ENCODE measurements around the gene UCHL1.

The UCHL1 gene

GRCh38 chr4:41297832-41298231 lies 41.1 kb downstream of the UCHL1 start:
- TF ChIP-seq FOXP2 (optimal IDR thresholded peaks at IDR 0.05; ENCODE audit: borderline replicate concordance, extremely low read depth, extremely low read length, insufficient read depth) (no peak), TAF1 (IDR thresholded peaks at IDR 0.05; ENCODE audit: borderline replicate concordance, insufficient read depth, low read length) (no peak), POLR2AphosphoS5 (IDR thresholded peaks at IDR 0.05; ENCODE audit: low read depth, low read length) (no peak), SIN3A (IDR thresholded peaks at IDR 0.05; ENCODE audit: borderline replicate concordance, insufficient read depth, low read length) (no peak)
- TF ChIP-seq, protein P1, sequence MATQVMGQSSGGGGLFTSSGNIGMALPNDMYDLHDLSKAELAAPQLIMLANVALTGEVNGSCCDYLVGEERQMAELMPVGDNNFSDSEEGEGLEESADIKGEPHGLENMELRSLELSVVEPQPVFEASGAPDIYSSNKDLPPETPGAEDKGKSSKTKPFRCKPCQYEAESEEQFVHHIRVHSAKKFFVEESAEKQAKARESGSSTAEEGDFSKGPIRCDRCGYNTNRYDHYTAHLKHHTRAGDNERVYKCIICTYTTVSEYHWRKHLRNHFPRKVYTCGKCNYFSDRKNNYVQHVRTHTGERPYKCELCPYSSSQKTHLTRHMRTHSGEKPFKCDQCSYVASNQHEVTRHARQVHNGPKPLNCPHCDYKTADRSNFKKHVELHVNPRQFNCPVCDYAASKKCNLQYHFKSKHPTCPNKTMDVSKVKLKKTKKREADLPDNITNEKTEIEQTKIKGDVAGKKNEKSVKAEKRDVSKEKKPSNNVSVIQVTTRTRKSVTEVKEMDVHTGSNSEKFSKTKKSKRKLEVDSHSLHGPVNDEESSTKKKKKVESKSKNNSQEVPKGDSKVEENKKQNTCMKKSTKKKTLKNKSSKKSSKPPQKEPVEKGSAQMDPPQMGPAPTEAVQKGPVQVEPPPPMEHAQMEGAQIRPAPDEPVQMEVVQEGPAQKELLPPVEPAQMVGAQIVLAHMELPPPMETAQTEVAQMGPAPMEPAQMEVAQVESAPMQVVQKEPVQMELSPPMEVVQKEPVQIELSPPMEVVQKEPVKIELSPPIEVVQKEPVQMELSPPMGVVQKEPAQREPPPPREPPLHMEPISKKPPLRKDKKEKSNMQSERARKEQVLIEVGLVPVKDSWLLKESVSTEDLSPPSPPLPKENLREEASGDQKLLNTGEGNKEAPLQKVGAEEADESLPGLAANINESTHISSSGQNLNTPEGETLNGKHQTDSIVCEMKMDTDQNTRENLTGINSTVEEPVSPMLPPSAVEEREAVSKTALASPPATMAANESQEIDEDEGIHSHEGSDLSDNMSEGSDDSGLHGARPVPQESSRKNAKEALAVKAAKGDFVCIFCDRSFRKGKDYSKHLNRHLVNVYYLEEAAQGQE (IDR thresholded peaks at IDR 0.05; ENCODE audit: insufficient read depth in 1 of 2, low read depth in 2 of 2, low read length in 2 of 2), result no peak

GRCh38 chr4:41299486-41299885 lies 42.8 kb downstream of the UCHL1 start:
- TF ChIP-seq TAF1 (IDR thresholded peaks at IDR 0.05; ENCODE audit: borderline replicate concordance, insufficient read depth, low read length) (no peak), SIN3A (IDR thresholded peaks at IDR 0.05; ENCODE audit: borderline replicate concordance, insufficient read depth, low read length) (no peak), FOXP2 (optimal IDR thresholded peaks at IDR 0.05; ENCODE audit: borderline replicate concordance, extremely low read depth, extremely low read length, insufficient read depth) (no peak), POLR2AphosphoS5 (IDR thresholded peaks at IDR 0.05; ENCODE audit: low read depth, low read length) (no peak)
- TF ChIP-seq, protein P1 (IDR thresholded peaks at IDR 0.05; ENCODE audit: insufficient read depth in 1 of 2, low read depth in 2 of 2, low read length in 2 of 2), result no peak

GRCh38 chr4:41301137-41301536 lies 44.4 kb downstream of the UCHL1 start:
- TF ChIP-seq SIN3A (IDR thresholded peaks at IDR 0.05; ENCODE audit: borderline replicate concordance, insufficient read depth, low read length) (no peak), FOXP2 (optimal IDR thresholded peaks at IDR 0.05; ENCODE audit: borderline replicate concordance, extremely low read depth, extremely low read length, insufficient read depth) (no peak), POLR2AphosphoS5 (IDR thresholded peaks at IDR 0.05; ENCODE audit: low read depth, low read length) (no peak), TAF1 (IDR thresholded peaks at IDR 0.05; ENCODE audit: borderline replicate concordance, insufficient read depth, low read length) (no peak)
- TF ChIP-seq, protein P1 (IDR thresholded peaks at IDR 0.05; ENCODE audit: insufficient read depth in 1 of 2, low read depth in 2 of 2, low read length in 2 of 2), result no peak

- TF ChIP-seq SIN3A (IDR thresholded peaks at IDR 0.05; ENCODE audit: borderline replicate concordance, insufficient read depth, low read length) (no peak), TAF1 (IDR thresholded peaks at IDR 0.05; ENCODE audit: borderline replicate concordance, insufficient read depth, low read length) (no peak), POLR2AphosphoS5 (IDR thresholded peaks at IDR 0.05; ENCODE audit: low read depth, low read length) (no peak), FOXP2 (optimal IDR thresholded peaks at IDR 0.05; ENCODE audit: borderline replicate concordance, extremely low read depth, extremely low read length, insufficient read depth) (no peak)
- TF ChIP-seq, protein P1 (IDR thresholded peaks at IDR 0.05; ENCODE audit: insufficient read depth in 1 of 2, low read depth in 2 of 2, low read length in 2 of 2), result no peak
These were observed 46.8 kb downstream of the UCHL1 start for GRCh38 chr4:41303372-41304118.

Measured in PFSK-1 (cell line).